Left lung (tissue), 10 donors: ENCODE results near the gene PAPPA. TPM values are rescaled to one million over a fixed set of nuclear protein-coding genes. Genes with fewer than 3 reads are reported as not detected.

ENCODE experiments used
- ATAC-seq: fragments of 200-7000 bp; cut with Tn5 transposase; one replicate; pipeline ENCODE4 v1.9.1; 2020; ENCODE audit warnings: moderate library complexity
- DNase-seq, 4 donors: peaks; one replicate each; pipeline ENCODE4 v3.0.0-alpha.2; 2013 to 2020
- H3K27ac ChIP-seq, 2 donors: fragments of 200-600 bp; sonication (generic) in 1 of 2; one replicate each; pipeline versions ENCODE4 v1.5.0 to v1.8.0; 2020 to 2021
- H3K27me3 ChIP-seq, 2 donors: fragments of 200-600 bp; sonication (generic) in 1 of 2; one replicate each; pipeline versions ENCODE4 v1.5.0 to v1.8.0; 2020 to 2021
- H3K36me3 ChIP-seq, 2 donors: fragments of 200-600 bp; sonication (generic) in 1 of 2; one replicate each; pipeline versions ENCODE4 v1.5.0 to v1.8.0; 2020 to 2021
- H3K4me1 ChIP-seq, 2 donors: fragments of 200-600 bp; one replicate each; pipeline ENCODE4 v1.8.0; 2021
- H3K4me3 ChIP-seq, 2 donors: fragments of 200-600 bp; sonication (generic) in 1 of 2; one replicate each; pipeline versions ENCODE4 v1.5.0 to v1.8.0; 2020 to 2021; ENCODE audit warnings: mild to moderate bottlenecking in 1 of 2
- H3K9me3 ChIP-seq, 2 donors: fragments of 200-600 bp; sonication (generic) in 1 of 2; one replicate each; pipeline versions ENCODE4 v1.5.0 to v1.8.0; 2020 to 2021
- CTCF ChIP-seq, 2 donors: fragments of 200-600 bp; sonication (generic) in 1 of 2; IDR thresholded peaks; one replicate each; pipeline versions ENCODE4 v1.5.0 to v1.8.0; 2021; ENCODE audit warnings: antibody characterized with exemption in 2 of 2
- intact Hi-C, 2 donors: fragments of 100-400 bp; cut with DNase I; formaldehyde crosslinking; loops; one replicate each; pipeline versions ENCODE4 v1.11.2 to v1.14.2; 2022
- polyA plus RNA-seq, 6 donors: library from polyadenylated mRNA; unstranded; fragments of 120-200 nt; gene quantifications; one replicate each; pipeline ENCODE4 v1.2.1, GENCODE V29; 2013; ENCODE audit not compliant: insufficient read length in 6 of 6
- total RNA-seq, 2 donors: library from RNA; stranded (reverse); fragmentation: NEBNext Ultra II Directional; extraction: Animal tissue kit (Norgen Biotek cat#: 25700); gene quantifications; one replicate each; pipeline ENCODE4 v1.2.1, GENCODE V29; 2021
- donor health status: DM: no; HTN: yes; CAD: no.
- donor health status: DM: no; HTN: no; CAD: no.

Gene PAPPA
- total and polyA plus RNA-seq, 8 donors: 1.1 to 9.8 (median 1.3) TPM

- no peak overlapping the region for H3K27ac ChIP-seq
- DNase-seq (no peak), ATAC-seq (no peak)
- no peaks in the 10 kb centered on the region for H3K4me1 ChIP-seq
- H3K9me3 ChIP-seq: no peaks in the 10 kb centered on the region
- intact Hi-C loops: no loop called here
- no peaks in the 10 kb centered on the region for H3K27me3 ChIP-seq
- H3K4me3 ChIP-seq: no peak overlapping the region
- no peaks in the 10 kb centered on the region for H3K36me3 ChIP-seq
- TF ChIP-seq CTCF (IDR thresholded peaks at IDR 0.05): no peak
These were observed 16.6 kb upstream of the PAPPA start for GRCh38 chr9:116137010-116137409.

GRCh38 chr9:116137581-116137980 is 16.0 kb upstream of the PAPPA start:
- DNase-seq: no peak
- no peak for TF ChIP-seq CTCF (IDR thresholded peaks at IDR 0.05)
- intact Hi-C loops: no loop called here
- no peak for ATAC-seq
- Histone ChIP-seq H3K27ac (no peak overlapping the region), H3K4me1 (no peaks in the 10 kb centered on the region), H3K27me3 (no peaks in the 10 kb centered on the region), H3K9me3 (no peaks in the 10 kb centered on the region), H3K36me3 (no peaks in the 10 kb centered on the region), H3K4me3 (no peak overlapping the region)

- no peaks in the 10 kb centered on the region for H3K36me3 ChIP-seq
- DNase-seq (peak in 1 of 4 donors; percentile 54), ATAC-seq (peak; percentile 45)
- H3K4me1 ChIP-seq: no peaks in the 10 kb centered on the region
- intact Hi-C loops: no loop called here
- H3K9me3 ChIP-seq: no peaks in the 10 kb centered on the region
- no peaks in the 10 kb centered on the region for H3K27me3 ChIP-seq
- H3K4me3 ChIP-seq: no peak overlapping the region
- H3K27ac ChIP-seq: peak overlapping the region in 1 of 2 donors; percentile 19
- no peak for TF ChIP-seq CTCF (IDR thresholded peaks at IDR 0.05)
These were observed 11.6 kb upstream of the PAPPA start for GRCh38 chr9:116141864-116142561.

GRCh38 chr9:116142706-116143492 is 10.7 kb upstream of the PAPPA start:
- H3K27me3 ChIP-seq: no peaks in the 10 kb centered on the region
- H3K4me1 ChIP-seq: no peaks in the 10 kb centered on the region
- H3K9me3 ChIP-seq: no peaks in the 10 kb centered on the region
- no peak for ATAC-seq
- no peak for DNase-seq
- H3K4me3 ChIP-seq: no peak overlapping the region
- no peak for TF ChIP-seq CTCF (IDR thresholded peaks at IDR 0.05)
- no peaks in the 10 kb centered on the region for H3K36me3 ChIP-seq
- intact Hi-C loops: no loop called here
- H3K27ac ChIP-seq: peak overlapping the region in 1 of 2 donors; percentile 19

GRCh38 chr9:116144038-116144437 is 9.6 kb upstream of the PAPPA start:
- no peak for TF ChIP-seq CTCF (IDR thresholded peaks at IDR 0.05)
- Histone ChIP-seq H3K27me3 (no peaks in the 10 kb centered on the region), H3K36me3 (no peaks in the 10 kb centered on the region), H3K4me1 (no peaks in the 10 kb centered on the region), H3K9me3 (no peaks in the 10 kb centered on the region), H3K27ac (no peak overlapping the region), H3K4me3 (no peak overlapping the region)
- peak; percentile 85 for ATAC-seq
- intact Hi-C loops: no loop called here
- DNase-seq: no peak
